Epithelial cell of prostate (primary cell): ENCODE data around the gene PNKD.

Experiments
- DNase-seq: peaks from one replicate; pipeline ENCODE4 v3.0.0-alpha.2; 2011; ENCODE audit warnings: low read depth, low spot score
- H3K27ac ChIP-seq: fragments of 450-650 bp; 2 replicates; pipeline ENCODE4 v1.5.1; 2017; ENCODE audit warnings: mild to moderate bottlenecking

The PNKD gene

GRCh38 chr2:218367415-218368149 is 97.3 kb downstream of the PNKD start:
- H3K27ac ChIP-seq, result no peak overlapping the region
- DNase-seq, result no peak

- no peak overlapping the region for H3K27ac ChIP-seq
- DNase-seq, result no peak
Measured at GRCh38 chr2:218368150-218368528, 97.8 kb downstream of the PNKD start.

GRCh38 chr2:218368621-218369153 is 98.4 kb downstream of the PNKD start:
- no peak for DNase-seq
- no peak overlapping the region for H3K27ac ChIP-seq

GRCh38 chr2:218369330-218369729 is 99.0 kb downstream of the PNKD start:
- H3K27ac ChIP-seq, result no peak overlapping the region
- DNase-seq, result no peak

GRCh38 chr2:218370410-218371063 is 100.2 kb downstream of the PNKD start:
- no peak for DNase-seq

GRCh38 chr2:218371983-218372350 is 101.6 kb downstream of the PNKD start:
- H3K27ac ChIP-seq, result no peak overlapping the region
- no peak for DNase-seq

More at GRCh38 chr2:218370410-218371063, 100.2 kb downstream of the PNKD start:
- no peak overlapping the region for H3K27ac ChIP-seq

- no peak for DNase-seq
- no peak overlapping the region for H3K27ac ChIP-seq
Measured at GRCh38 chr2:218374795-218375194, 104.5 kb downstream of the PNKD start.

- DNase-seq, result no peak
- H3K27ac ChIP-seq, result no peak overlapping the region
Measured at GRCh38 chr2:218375212-218375611, 104.9 kb downstream of the PNKD start.

- DNase-seq, result no peak
- no peak overlapping the region for H3K27ac ChIP-seq
Measured at GRCh38 chr2:218378053-218378452, 107.7 kb downstream of the PNKD start.

GRCh38 chr2:218381916-218382366 is 111.6 kb downstream of the PNKD start, which contains the start of gene SLC11A1:
Gene SLC11A1 (plus strand): TSS chr2:218382273. CDS start chr2:218382369, 96 bp downstream.
- no peak within 1 kb of the TSS for H3K27ac ChIP-seq

GRCh38 chr2:218382785-218383184 is 112.5 kb downstream of the PNKD start:
- no peak for DNase-seq
- no peak overlapping the region for H3K27ac ChIP-seq

More at GRCh38 chr2:218381916-218382366, 111.6 kb downstream of the PNKD start, which contains the start of gene SLC11A1:
- DNase-seq, result no peak

- no peak overlapping the region for H3K27ac ChIP-seq
Measured at GRCh38 chr2:218383892-218384519, 113.7 kb downstream of the PNKD start.

GRCh38 chr2:218384975-218385374 is 114.7 kb downstream of the PNKD start:
- no peak overlapping the region for H3K27ac ChIP-seq

More at GRCh38 chr2:218383892-218384519, 113.7 kb downstream of the PNKD start:
- no peak for DNase-seq

GRCh38 chr2:218386505-218387368 is 116.4 kb downstream of the PNKD start:
- DNase-seq, result no peak
- no peak overlapping the region for H3K27ac ChIP-seq

More at GRCh38 chr2:218384975-218385374, 114.7 kb downstream of the PNKD start:
- DNase-seq, result no peak

GRCh38 chr2:218387369-218388194 is 117.3 kb downstream of the PNKD start:
- no peak overlapping the region for H3K27ac ChIP-seq
- DNase-seq, result no peak

GRCh38 chr2:218389333-218390150 is 119.2 kb downstream of the PNKD start:
- DNase-seq, result no peak
- no peak overlapping the region for H3K27ac ChIP-seq

GRCh38 chr2:218391202-218391601 is 120.9 kb downstream of the PNKD start:
- DNase-seq, result no peak

GRCh38 chr2:218392459-218392858 is 122.1 kb downstream of the PNKD start:
- H3K27ac ChIP-seq, result no peak overlapping the region
- DNase-seq, result no peak

More at GRCh38 chr2:218391202-218391601, 120.9 kb downstream of the PNKD start:
- no peak overlapping the region for H3K27ac ChIP-seq
